HepG2 (cell line): ENCODE measurements around the gene STUB1. TPM values are rescaled to one million over a fixed set of nuclear protein-coding genes. Genes with fewer than 3 reads are reported as not detected.

Source experiments
- ATAC-seq: fragments of 200-7000 bp; cut with Tn5 transposase; 3 replicates; pipeline ENCODE4 v1.9.1; 2020; ENCODE audit warnings: mild to moderate bottlenecking, moderate library complexity
- BruUV-seq: library from RNA; stranded (reverse); fragments of 400-500 nt; replicated peaks from 2 replicates; lab custom pipeline; 2021; lab: Mats Ljungman, UMichigan
- CTCF ChIA-PET: fragments of 300-600 bp; formaldehyde crosslinking; extraction: SDS; loops from one replicate; lab custom pipeline; 2021; ENCODE audit warnings: low total read pairs, inconsistent platforms, low intra/inter-chr PET ratio; lab: Yijun Ruan, JAX
- POLR2A ChIA-PET: fragments of 350-600 bp; sonication (Branson Sonifier 250); formaldehyde crosslinking; loops from one replicate; lab custom pipeline; 2020; ENCODE audit warnings: antibody characterized with exemption, inconsistent platforms; lab: Yijun Ruan, JAX
- DNase-seq: peaks from one replicate; pipeline ENCODE4 v3.0.0-alpha.2; 2015; ENCODE audit warnings: low spot score
- FAIRE-seq: peaks from 3 replicates; lab custom pipeline; 2011; peaks lifted over from hg19 to GRCh38; lab: Jason Lieb, UNC
- H2AFZ ChIP-seq: one replicate; pipeline ENCODE4 v1.6.1; 2011; ENCODE audit warnings: low read length, inconsistent platforms
- H3K27ac ChIP-seq: fragments of 300-600 bp; 3 replicates; pipeline ENCODE4 v1.8.0; 2011; ENCODE audit warnings: mixed run types, mild to moderate bottlenecking, mixed read lengths, low read length, inconsistent platforms; ENCODE audit not compliant: insufficient read depth; ENCODE audit errors: extremely low read length
- H3K27me3 ChIP-seq, 2 experiments: fragments of 200-600 bp in 1 of 2; 2 replicates in 1 of 2; 3 replicates in 1 of 2; pipeline versions ENCODE4 v1.6.0 to v1.8.0; 2011; ENCODE audit warnings: low read length in 2 of 2, mild to moderate bottlenecking in 2 of 2, moderate library complexity in 2 of 2, inconsistent platforms in 1 of 2; ENCODE audit not compliant: insufficient read depth in 2 of 2, control insufficient read depth in 1 of 2
- H3K36me3 ChIP-seq, 2 experiments: fragments of 200-600 bp in 1 of 2; replicated peaks in 1 of 2; 2 replicates in 1 of 2; 3 replicates in 1 of 2; pipeline versions ENCODE4 v1.5.1 to v1.8.0; 2011; ENCODE audit warnings: low read length in 2 of 2, inconsistent platforms in 1 of 2; ENCODE audit not compliant: insufficient read depth in 2 of 2, control insufficient read depth in 1 of 2
- H3K4me1 ChIP-seq: 2 replicates; pipeline ENCODE4 v1.5.1; 2012; ENCODE audit warnings: low read length, inconsistent platforms; ENCODE audit not compliant: insufficient read depth
- H3K4me2 ChIP-seq: 2 replicates; pipeline ENCODE4 v1.6.0; 2011; ENCODE audit warnings: low read depth, low read length, inconsistent platforms
- H3K4me3 ChIP-seq, 3 experiments: fragments of 200-600 bp in 1 of 3; sonication (generic), shearing (Covaris generic) in 1 of 3; replicated peaks in 1 of 3; 2 replicates each; pipeline ENCODE4 v1.5.1; 2011 to 2016; ENCODE audit warnings: low read length in 3 of 3, inconsistent platforms in 2 of 3, low read depth in 2 of 3, mild to moderate bottlenecking in 2 of 3, control low read depth in 1 of 3, mixed read lengths in 1 of 3; ENCODE audit not compliant: insufficient read depth in 1 of 3
- H3K79me2 ChIP-seq: one replicate; pipeline ENCODE4 v1.6.1; 2011; ENCODE audit warnings: low read length, inconsistent platforms; ENCODE audit not compliant: insufficient read depth
- H3K9ac ChIP-seq: 2 replicates; pipeline ENCODE4 v1.6.0; 2011; ENCODE audit warnings: mild to moderate bottlenecking, low read depth, low read length, inconsistent platforms; ENCODE audit not compliant: insufficient read depth
- H3K9me3 ChIP-seq: 2 replicates; pipeline ENCODE4 v1.5.1; 2012; ENCODE audit warnings: mild to moderate bottlenecking, low read length
- H4K20me1 ChIP-seq: 2 replicates; pipeline ENCODE4 v1.6.0; 2011; ENCODE audit warnings: inconsistent platforms, mild to moderate bottlenecking, low read length, moderate library complexity; ENCODE audit not compliant: insufficient read depth
- AGO1 ChIP-seq: fragments of 200-400 bp; formaldehyde crosslinking; IDR thresholded peaks from 2 replicates; pipeline ENCODE4 v1.6.1; 2017; ENCODE audit warnings: mild to moderate bottlenecking, low read depth, low read length, moderate library complexity; ENCODE audit not compliant: poor library complexity, severe bottlenecking
- AGO2 ChIP-seq: fragments of 200-400 bp; formaldehyde crosslinking; optimal IDR thresholded peaks from 2 replicates; pipeline ENCODE3; 2017; ENCODE audit warnings: mild to moderate bottlenecking, low read depth, low read length, moderate library complexity
- MATR3 ChIP-seq: sonication (generic); formaldehyde crosslinking; IDR thresholded peaks from 2 replicates; pipeline ENCODE4 v1.4.0; 2020; ENCODE audit warnings: missing genetic modification reagents
- RBFOX2 ChIP-seq: fragments of 200-400 bp; formaldehyde crosslinking; IDR thresholded peaks from 2 replicates; pipeline ENCODE4 v1.6.1; 2017; ENCODE audit warnings: low read depth, mild to moderate bottlenecking, low read length
- WGBS: methylation state at CpG from one replicate; pipeline ENCODE4 v1.1.6; 2017; ENCODE audit warnings: low lambda C conversion rate; 5-methylcytosine and 5-hydroxymethylcytosine counted together
- in situ Hi-C: cut with HindIII; loops from 2 replicates; pipeline ENCODE4 v1.10.0; 2017; ENCODE audit warnings: low pct_unique_long_range_greater_than_20kb; ENCODE audit not compliant: extremely low pct_ligation_motif_present
- intact Hi-C: fragments of 100-400 bp; cut with micrococcal nuclease; formaldehyde crosslinking; loops from one replicate; pipeline ENCODE4 v1.10.0; 2022; ENCODE audit not compliant: unreplicated experiment
- polyA plus RNA-seq, 8 experiments: library from polyadenylated mRNA; depleted of rRNA in 3 of 8; stranded (reverse) in 7 of 8; unstranded in 1 of 8; fragments of >200 nt; fragmentation: Illumina TruSeq in 4 of 8; extraction: Trizol in 4 of 8; gene quantifications; 2 replicates each; pipeline versions ENCODE4 v1.2.1 to v1.2.3, GENCODE V29; 2011 to 2016; ENCODE audit warnings: low read depth in 4 of 8, missing spikeins in 1 of 8, mixed read lengths in 1 of 8; ENCODE audit not compliant: insufficient read depth in 1 of 8
- total RNA-seq, 5 experiments: library from RNA; depleted of rRNA; stranded (reverse); fragments of >200 nt; fragmentation: Illumina TruSeq; extraction: Trizol; gene quantifications; 2 replicates each; pipeline ENCODE4 v1.2.3, GENCODE V29; 2016; ENCODE audit warnings: low read depth in 1 of 5
- TF ChIP-seq, protein P1 (sequence below): sonication (generic); formaldehyde crosslinking; IDR thresholded peaks from 2 replicates; pipeline ENCODE4 v1.4.0; 2020; ENCODE audit warnings: missing genetic modification reagents

STUB1 gene
- total and polyA plus RNA-seq, 2 of the 13 experiments (the other 11 are each of a cell fraction or from before 2014, with no cell fraction given), result 52.9 to 78.2 TPM

DNA sequence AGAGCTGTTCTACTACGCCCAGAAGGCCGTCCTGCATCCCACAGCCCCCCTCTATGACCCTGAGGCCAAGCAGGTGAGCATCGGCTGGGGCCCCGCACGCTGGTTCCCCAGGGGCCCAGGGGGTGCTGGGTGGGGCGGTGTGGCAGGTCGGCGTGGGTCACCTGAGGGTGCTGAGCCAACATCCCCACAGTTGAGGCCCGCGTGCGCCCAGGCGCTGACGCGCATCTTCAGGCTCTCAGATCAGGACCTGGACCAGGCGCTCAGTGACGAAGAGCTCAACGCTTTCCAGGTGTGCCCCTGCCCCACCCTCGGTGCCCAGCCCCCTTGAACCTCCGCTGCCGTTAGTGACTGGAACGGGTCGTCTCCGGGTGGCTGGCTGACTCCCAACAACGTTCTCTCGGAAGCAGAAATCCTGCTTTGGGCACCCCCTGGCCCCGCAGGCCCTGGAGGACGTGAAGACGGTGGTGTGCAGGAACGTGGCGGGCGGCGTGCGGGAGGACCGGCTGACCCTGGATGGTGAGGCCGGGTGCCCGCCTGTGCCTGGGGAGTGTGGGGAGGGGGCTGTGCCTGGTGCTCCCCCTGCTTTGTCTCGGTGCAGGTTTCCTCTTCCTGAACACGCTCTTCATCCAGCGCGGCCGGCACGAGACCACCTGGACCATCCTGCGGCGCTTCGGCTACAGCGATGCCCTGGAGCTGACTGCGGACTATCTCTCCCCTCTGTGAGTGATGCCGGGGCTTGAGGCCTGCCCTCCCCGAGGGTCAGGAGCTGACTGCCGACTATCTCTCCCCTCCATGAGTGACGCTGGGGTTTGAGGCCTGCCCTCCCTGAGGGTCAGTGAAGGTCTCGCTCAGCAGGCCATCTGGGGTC, 9.5 kb upstream of the STUB1 start:
- Histone ChIP-seq H2AFZ (no peak overlapping the region), H3K79me2 (peaks cover 17% of the 10 kb centered on the region), H4K20me1 (no peaks in the 10 kb centered on the region), H3K9me3 (no peaks in the 10 kb centered on the region), H3K36me3 (peaks cover 22 to 42% of the 10 kb centered on the region in 2 experiments; a peak in 4 of 5 replicates), H3K27me3 (no peaks in the 10 kb centered on the region), H3K27ac (no peak overlapping the region), H3K4me3 (no peak overlapping the region), H3K4me1 (peaks cover 30% of the 10 kb centered on the region), H3K4me2 (no peak overlapping the region), H3K9ac (no peak overlapping the region)
- 98% methylated on average over 30 of the region's 52 CpGs for WGBS
- TF ChIP-seq AGO1 (peak; percentile 89), MATR3 (no peak), RBFOX2 (peak; percentile 36; the same call in 1 of the 2 replicates)
- BruUV-seq, result no TSS peak
- DNase-seq (no peak), FAIRE-seq (no peak), ATAC-seq (no peak)
- intact Hi-C loops, result no loop called here
- ChIA-PET POLR2A (interaction anchor here (0.9 kb wide), 1 partner anchor 23 kb away, joined by 3 read pairs; no protein-coding TSS in a partner anchor), CTCF (no interaction called here)
- in situ Hi-C loops, result no loop called here

DNA sequence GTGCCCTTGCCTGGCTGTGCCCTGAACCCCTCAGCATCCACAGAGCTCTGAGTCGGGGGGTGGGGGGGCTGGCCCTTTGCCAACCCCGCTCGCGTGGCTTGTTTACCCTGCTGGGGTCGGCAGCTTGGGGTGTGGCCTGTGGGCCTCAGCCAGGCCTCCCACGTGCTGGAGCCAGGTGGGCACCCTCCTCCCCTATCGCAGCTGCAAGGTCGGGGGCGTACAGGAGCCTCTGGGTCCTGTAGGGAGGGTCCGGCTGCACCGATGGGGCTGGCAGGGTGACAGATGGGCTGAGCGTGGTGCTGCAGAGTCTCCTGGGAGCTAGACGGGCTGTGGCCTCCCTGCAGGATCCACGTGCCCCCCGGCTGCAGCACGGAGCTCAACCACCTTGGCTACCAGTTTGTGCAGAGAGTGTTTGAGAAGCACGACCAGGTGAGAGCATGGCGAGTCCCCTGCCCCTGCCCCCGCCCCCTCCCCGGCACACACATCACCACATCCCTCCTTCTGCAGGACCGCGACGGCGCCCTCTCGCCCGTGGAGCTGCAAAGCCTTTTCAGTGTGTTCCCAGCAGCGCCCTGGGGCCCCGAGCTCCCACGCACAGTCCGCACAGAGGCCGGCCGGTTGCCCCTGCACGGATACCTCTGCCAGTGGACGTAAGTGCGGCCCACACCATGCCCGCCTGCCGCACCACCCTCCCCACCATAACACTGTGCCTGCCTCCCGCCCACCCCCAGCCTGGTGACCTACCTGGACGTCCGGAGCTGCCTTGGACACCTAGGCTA, 8.7 kb upstream of the STUB1 start:
- no peaks in the 10 kb centered on the region for H3K27me3 ChIP-seq
- peaks cover 22 to 42% of the 10 kb centered on the region in 2 experiments; a peak in 4 of 5 replicates for H3K36me3 ChIP-seq
- H3K27ac ChIP-seq, result no peak overlapping the region
- BruUV-seq, result no TSS peak
- peaks cover 17% of the 10 kb centered on the region for H3K79me2 ChIP-seq
- in situ Hi-C loops (no loop called here), intact Hi-C loops (no loop called here)
- POLR2A ChIA-PET, result interaction anchor here (0.6 to 0.9 kb wide), 2 partner anchors 24 to 35 kb away, joined by 3 read pairs; partner anchors contain the start of gene METTL26
- CTCF ChIA-PET, result no interaction called here
- H3K9me3 ChIP-seq, result no peaks in the 10 kb centered on the region
- H3K9ac ChIP-seq, result no peak overlapping the region
- no peak overlapping the region for H3K4me3 ChIP-seq
- no peak overlapping the region for H2AFZ ChIP-seq
- no peaks in the 10 kb centered on the region for H4K20me1 ChIP-seq
- H3K4me1 ChIP-seq, result peaks cover 36% of the 10 kb centered on the region
- ATAC-seq, result no peak
- peak; percentile 39 for TF ChIP-seq RBFOX2
- no peak for TF ChIP-seq AGO2
- TF ChIP-seq AGO1, result peak; percentile 82
- TF ChIP-seq, protein P1, sequence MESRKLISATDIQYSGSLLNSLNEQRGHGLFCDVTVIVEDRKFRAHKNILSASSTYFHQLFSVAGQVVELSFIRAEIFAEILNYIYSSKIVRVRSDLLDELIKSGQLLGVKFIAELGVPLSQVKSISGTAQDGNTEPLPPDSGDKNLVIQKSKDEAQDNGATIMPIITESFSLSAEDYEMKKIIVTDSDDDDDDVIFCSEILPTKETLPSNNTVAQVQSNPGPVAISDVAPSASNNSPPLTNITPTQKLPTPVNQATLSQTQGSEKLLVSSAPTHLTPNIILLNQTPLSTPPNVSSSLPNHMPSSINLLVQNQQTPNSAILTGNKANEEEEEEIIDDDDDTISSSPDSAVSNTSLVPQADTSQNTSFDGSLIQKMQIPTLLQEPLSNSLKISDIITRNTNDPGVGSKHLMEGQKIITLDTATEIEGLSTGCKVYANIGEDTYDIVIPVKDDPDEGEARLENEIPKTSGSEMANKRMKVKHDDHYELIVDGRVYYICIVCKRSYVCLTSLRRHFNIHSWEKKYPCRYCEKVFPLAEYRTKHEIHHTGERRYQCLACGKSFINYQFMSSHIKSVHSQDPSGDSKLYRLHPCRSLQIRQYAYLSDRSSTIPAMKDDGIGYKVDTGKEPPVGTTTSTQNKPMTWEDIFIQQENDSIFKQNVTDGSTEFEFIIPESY, result peak; percentile 22; the same call in 1 of the 2 replicates
- WGBS, result 95% methylated on average over 24 of the region's 40 CpGs
- no peak overlapping the region for H3K4me2 ChIP-seq
- no peak for DNase-seq
- no peak for FAIRE-seq
